GM21619 (cell line): ENCODE results near the gene ST3GAL3.
A peak's percentile ranks its signal among the peaks of the same experiment; 100 is the strongest.
"Not testable (repeated sequence)": the region's sequence is repeated elsewhere in the genome, so short reads cannot be mapped to it uniquely, and the experiment has no call there.

Experiments
- ATAC-seq: cut with Tn5 transposase; IDR thresholded peaks from one replicate; pipeline ENCODE4 v1.9.1; 2021; ENCODE audit not compliant: unreplicated experiment

ST3GAL3 gene

GRCh38 chr1:43699281-43699680 lies 8.1 kb upstream of the ST3GAL3 start:
- no peak for ATAC-seq

- ATAC-seq = no peak
Observed at GRCh38 chr1:43703836-43704235, 3.5 kb upstream of the ST3GAL3 start.

- ATAC-seq = no peak
Observed at GRCh38 chr1:43704838-43705237, 2.5 kb upstream of the ST3GAL3 start.

GRCh38 chr1:43705334-43705733 lies 2.0 kb upstream of the ST3GAL3 start:
- ATAC-seq = no peak

GRCh38 chr1:43705982-43706597 lies 1.2 kb upstream of the ST3GAL3 start:
- ATAC-seq = no peak

- ATAC-seq = peak; percentile 9
Observed at GRCh38 chr1:43706598-43707189, 642 bp upstream of the ST3GAL3 start.

- ATAC-seq = no peak
Observed at GRCh38 chr1:43708002-43708410, 670 bp downstream of the ST3GAL3 start.

GRCh38 chr1:43711049-43711448 lies 3.7 kb downstream of the ST3GAL3 start:
- no peak for ATAC-seq

- no peak for ATAC-seq
Observed at GRCh38 chr1:43711524-43712386, 4.4 kb downstream of the ST3GAL3 start.

- ATAC-seq = no peak
Observed at GRCh38 chr1:43716559-43717281, 9.4 kb downstream of the ST3GAL3 start.

GRCh38 chr1:43719063-43719462 lies 11.7 kb downstream of the ST3GAL3 start:
- ATAC-seq = no peak

GRCh38 chr1:43719670-43720419 lies 12.5 kb downstream of the ST3GAL3 start:
- not testable (repeated sequence) for ATAC-seq

GRCh38 chr1:43722810-43723209 lies 15.5 kb downstream of the ST3GAL3 start:
- no peak for ATAC-seq

GRCh38 chr1:43729816-43730463 lies 22.6 kb downstream of the ST3GAL3 start:
- ATAC-seq = no peak

GRCh38 chr1:43731867-43732531 lies 24.7 kb downstream of the ST3GAL3 start:
- no peak for ATAC-seq

GRCh38 chr1:43736819-43737218 lies 29.5 kb downstream of the ST3GAL3 start:
- ATAC-seq = no peak

GRCh38 chr1:43742026-43742425 lies 34.7 kb downstream of the ST3GAL3 start:
- ATAC-seq = no peak

- no peak for ATAC-seq
Observed at GRCh38 chr1:43743206-43743605, 35.9 kb downstream of the ST3GAL3 start.

- ATAC-seq = no peak
Observed at GRCh38 chr1:43747736-43748135, 40.4 kb downstream of the ST3GAL3 start.

- no peak for ATAC-seq
Observed at GRCh38 chr1:43750083-43750482, 42.7 kb downstream of the ST3GAL3 start.
